Measurements from ENCODE around the gene WNT7B.

DNA sequence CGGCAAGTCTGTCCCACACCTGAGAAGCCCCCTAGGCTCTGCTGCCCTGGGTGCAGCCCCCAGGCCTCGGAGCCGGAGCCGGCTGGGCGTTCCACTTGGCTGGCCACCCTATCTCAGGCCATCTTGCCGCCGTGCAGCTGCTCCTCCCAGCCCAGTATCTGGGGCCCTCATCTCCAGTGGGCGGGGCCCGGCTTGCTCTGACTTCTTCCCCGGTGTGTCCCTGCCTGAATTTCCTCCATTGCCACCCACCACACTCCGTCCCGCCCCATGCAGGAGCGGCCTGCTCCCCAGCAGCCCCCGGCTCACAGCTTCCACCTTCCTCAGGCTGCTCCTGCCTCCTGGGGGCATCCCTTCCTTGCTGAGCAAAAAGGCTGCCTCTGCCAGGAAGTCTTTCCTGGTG lies 46.6 kb downstream of the WNT7B start:
- TF ChIP-seq, protein P1, sequence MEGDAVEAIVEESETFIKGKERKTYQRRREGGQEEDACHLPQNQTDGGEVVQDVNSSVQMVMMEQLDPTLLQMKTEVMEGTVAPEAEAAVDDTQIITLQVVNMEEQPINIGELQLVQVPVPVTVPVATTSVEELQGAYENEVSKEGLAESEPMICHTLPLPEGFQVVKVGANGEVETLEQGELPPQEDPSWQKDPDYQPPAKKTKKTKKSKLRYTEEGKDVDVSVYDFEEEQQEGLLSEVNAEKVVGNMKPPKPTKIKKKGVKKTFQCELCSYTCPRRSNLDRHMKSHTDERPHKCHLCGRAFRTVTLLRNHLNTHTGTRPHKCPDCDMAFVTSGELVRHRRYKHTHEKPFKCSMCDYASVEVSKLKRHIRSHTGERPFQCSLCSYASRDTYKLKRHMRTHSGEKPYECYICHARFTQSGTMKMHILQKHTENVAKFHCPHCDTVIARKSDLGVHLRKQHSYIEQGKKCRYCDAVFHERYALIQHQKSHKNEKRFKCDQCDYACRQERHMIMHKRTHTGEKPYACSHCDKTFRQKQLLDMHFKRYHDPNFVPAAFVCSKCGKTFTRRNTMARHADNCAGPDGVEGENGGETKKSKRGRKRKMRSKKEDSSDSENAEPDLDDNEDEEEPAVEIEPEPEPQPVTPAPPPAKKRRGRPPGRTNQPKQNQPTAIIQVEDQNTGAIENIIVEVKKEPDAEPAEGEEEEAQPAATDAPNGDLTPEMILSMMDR (IDR thresholded peaks at IDR 0.05): no peak
- no peak for TF ChIP-seq EP300 (IDR thresholded peaks at IDR 0.05; ENCODE audit: low read depth)

Data from transverse colon (tissue), 3 donors.